Stimulated activated CD8-positive, alpha-beta memory T cell treated with anti-CD3 and anti-CD28 coated beads, Interleukin-15, amount 100 ng/mL, for 4 hours (primary cell): Measurements from ENCODE around the gene CCS.
"Not testable (repeated sequence)": the region's sequence is repeated elsewhere in the genome, so short reads cannot be mapped to it uniquely, and the experiment has no call there.

Experiments
- DNase-seq, 2 donors: peaks; one replicate each; pipeline ENCODE4 v3.0.0-alpha.2; 2020; ENCODE audit warnings: low read depth in 2 of 2

Gene CCS

DNA sequence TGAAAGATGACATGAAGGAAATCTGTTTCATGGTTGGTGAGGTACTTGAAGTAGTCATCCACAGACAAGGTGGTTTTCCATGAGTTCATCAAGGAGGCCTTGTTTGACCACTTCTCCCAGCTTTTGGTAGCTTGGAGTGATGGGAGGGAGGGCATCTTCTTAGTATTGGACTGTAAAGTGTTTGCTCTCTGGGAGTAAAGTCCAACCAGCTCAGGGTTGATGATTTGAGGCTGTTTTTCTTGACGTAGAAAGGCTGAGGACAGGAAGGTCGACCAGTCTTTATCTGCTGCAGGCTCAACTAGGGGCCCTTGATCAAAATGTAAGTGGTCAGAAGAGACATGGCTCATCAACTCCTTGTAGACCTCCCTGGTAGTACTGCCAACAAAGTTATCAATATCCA is 1.8 kb upstream of the CCS start:
- DNase-seq = no peak

- DNase-seq = no peak
Measured at GRCh38 chr11:66593303-66593635, 284 bp downstream of the CCS start.

DNA sequence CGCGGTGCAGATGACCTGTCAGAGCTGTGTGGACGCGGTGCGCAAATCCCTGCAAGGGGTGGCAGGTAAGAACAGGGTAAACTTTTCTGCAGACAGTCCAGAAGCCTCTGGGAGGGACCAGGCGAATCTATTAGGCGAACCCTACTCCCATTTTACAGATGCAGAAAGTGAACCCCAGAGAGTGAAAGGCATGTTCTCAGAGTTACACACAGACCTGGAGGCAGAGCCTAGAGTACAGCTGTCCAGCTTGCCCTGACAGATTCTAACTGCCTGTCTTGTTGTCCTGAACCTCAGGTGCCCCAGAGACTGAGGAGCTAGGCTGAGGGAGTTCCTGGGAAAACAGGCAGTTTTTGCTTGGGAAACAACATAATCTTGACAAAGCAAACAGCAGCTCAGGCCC is 665 bp downstream of the CCS start:
- DNase-seq = no peak

GRCh38 chr11:66595245-66595904 is 2.4 kb downstream of the CCS start:
- DNase-seq = no peak

DNA sequence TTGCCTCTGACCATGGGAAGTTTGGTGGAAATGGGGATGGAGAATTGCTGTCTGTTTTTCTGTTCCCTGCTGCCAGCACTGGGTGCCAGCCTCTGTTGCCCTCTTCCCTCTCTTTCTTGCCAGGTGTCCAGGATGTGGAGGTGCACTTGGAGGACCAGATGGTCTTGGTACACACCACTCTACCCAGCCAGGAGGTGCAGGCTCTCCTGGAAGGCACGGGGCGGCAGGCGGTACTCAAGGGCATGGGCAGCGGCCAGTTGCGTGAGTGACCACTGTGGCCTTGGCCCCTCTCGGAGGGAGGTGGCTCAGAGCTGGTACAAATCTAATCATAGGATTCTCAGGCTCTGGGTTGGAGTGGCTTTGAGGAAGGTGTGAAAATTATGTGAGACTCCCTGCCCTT is 6.0 kb downstream of the CCS start:
- no peak for DNase-seq

DNA sequence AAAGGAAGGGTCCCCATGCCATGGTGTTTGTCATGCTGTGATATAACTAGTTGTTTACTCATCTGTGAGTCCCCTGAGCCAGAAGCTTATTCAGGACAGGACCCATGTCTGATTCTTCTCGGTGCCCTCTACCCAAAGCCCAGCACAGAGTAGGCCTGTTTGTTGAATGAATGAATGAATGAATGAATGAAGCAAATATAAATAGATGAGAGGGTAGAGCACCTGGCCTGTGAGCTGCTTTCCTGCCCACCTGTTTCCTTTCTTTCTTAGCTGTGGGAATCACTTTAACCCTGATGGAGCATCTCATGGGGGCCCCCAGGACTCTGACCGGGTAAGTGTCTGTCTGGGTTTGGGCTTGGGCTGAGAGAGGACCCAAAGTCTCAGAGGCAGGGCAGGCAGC is 7.2 kb downstream of the CCS start:
- DNase-seq = no peak

DNA sequence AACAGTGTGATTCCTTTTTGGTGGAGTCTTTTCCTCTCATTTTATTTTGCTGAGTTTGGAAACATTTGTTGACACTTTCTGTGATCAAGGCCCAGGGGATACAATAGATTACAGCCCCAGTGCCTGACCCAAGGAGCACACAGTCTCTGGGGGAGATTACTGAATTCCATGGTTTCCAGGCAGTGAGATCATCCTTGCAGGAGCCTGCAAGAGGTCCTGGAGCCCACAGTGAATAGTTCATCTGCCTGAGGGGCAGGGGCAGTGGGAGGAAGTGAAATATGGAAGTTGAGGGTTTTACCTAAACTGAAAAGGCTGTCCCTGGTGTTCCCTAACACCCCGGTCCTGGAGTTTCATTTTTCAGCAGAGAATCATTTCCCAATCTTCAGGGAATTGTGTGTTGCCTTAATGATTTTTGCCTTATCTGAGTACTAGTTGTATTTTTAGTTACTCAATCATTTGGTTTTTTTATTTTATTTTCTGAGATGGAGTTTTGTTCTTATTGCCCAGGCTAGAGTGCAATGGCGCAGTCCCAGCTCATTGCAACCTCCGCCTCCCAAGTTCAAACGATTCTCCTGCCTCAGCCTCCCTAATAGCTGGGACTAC is 7.7 kb downstream of the CCS start:
- DNase-seq = no peak

DNA sequence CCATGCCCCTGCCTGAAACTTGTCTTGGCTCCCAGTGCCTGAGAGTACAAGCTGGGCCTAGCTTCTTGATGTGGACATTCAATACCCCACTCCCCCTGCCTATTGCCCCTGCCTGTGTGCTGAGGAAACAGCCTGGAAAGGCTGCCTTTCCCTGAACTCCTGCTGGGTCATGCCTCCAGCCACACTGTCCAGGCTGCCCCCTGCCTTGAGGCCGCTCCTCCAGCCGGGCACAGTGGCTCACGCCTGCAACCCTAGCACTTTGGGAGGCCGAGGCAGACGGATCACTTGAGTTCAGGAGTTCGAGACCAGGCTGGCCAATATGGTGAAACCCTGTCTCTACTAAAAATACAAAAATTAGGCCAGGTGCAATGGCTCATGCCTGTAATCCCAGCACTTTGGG is 10.1 kb downstream of the CCS start:
- no peak for DNase-seq

GRCh38 chr11:66604155-66604554 is 11.2 kb downstream of the CCS start:
- DNase-seq = no peak

DNA sequence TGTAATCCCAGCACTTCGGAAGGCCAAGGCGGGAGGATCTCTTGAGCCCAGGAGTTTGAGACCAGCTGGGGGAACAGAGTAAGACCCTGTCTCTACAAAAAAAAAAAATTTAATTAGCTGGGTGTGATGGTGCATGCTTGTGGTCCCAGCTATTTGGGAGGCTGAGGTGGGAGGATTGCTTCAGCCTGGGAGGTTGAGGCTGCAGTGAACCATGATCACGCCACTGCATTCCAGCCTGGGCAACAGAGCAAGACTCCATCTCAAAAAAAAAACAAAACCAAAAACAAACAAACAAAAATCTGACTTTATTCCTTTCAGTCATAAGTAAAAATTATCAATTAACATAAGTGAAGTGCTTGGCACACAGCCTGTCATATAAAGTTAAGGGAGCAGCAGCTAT is 13.6 kb downstream of the CCS start:
- DNase-seq = not testable (repeated sequence)

- DNase-seq = no peak
Measured at GRCh38 chr11:66607126-66607834, 14.3 kb downstream of the CCS start.

GRCh38 chr11:66609721-66610617 is 17.0 kb downstream of the CCS start:
- no peak for DNase-seq

DNA sequence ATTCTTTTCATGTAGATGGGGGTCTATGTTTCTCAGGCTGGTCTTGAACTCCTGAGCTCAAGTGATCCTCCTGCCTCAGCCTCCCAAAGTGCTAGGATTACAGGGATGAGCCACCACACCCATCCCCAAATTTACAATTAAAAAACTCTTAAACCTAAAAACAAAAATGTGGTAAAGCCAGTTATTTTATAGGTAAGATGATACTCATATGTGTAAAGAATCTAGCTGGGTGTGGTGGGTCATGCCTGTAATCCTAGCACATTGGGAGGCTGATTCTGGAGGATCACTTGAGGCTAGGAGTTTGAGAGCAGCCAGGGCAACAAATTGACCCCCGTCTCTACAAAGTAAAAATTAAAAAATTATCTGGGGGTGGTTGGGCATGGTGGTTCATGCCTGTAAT is 19.5 kb downstream of the CCS start:
- no peak for DNase-seq

- no peak for DNase-seq
Measured at GRCh38 chr11:66614073-66614472, 21.1 kb downstream of the CCS start.

GRCh38 chr11:66616379-66617154 is 23.6 kb downstream of the CCS start, which contains the start of gene RBM14:
TSS of gene RBM14 (plus strand) at chr11:66616630. CDS start at chr11:66616721, 91 bp downstream.
- peak; percentile 95 to 97 for DNase-seq

DNA sequence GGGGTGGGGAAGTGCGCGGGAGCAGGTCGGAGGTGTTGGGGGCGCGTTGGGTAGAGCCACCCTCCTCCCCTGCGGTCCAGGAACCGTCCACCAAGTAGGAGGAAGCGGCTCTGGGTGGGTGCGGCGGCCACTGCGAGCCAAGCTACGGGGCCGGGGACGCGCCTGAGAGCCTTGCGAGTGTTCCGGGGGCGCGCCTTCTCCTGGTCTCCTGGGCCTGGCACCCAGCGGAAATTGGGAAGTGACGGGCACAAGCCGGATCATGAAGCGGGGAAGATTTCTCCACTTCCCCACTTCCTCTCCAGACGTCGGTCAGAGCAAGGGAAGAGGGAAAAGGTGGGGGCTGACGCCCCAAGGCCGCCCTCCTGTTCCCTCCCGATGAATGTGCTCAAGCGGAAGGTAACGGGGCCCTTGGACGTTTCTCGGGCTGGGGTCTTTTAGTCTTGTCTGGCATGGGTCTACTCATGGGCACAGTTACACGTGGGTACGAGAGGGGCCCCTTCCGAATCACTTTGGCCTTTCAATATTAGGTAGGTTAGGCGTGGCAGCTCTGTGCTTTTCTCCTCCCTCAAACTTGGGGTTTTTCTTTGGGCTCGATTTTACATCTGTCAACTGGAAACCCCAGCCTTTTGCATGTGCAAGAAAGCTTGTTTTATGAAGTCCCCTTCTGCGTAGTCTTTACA is 24.3 kb downstream of the CCS start:
- no peak for DNase-seq

- no peak for DNase-seq
Measured at GRCh38 chr11:66619080-66619554, 26.1 kb downstream of the CCS start.

- no peak for DNase-seq
Measured at GRCh38 chr11:66624450-66624849, 31.5 kb downstream of the CCS start.

GRCh38 chr11:66625041-66625751 is 32.2 kb downstream of the CCS start:
- no peak for DNase-seq

- DNase-seq = no peak
Measured at GRCh38 chr11:66625752-66626149, 32.8 kb downstream of the CCS start.
